Common myeloid progenitor, CD34-positive (primary cell): ENCODE measurements around the gene CCDC8.
"Not testable (repeated sequence)": the region's sequence is repeated elsewhere in the genome, so short reads cannot be mapped to it uniquely, and the experiment has no call there.

ENCODE experiments used
- CTCF ChIA-PET: fragments of 350-600 bp; sonication (Branson Sonifier 250); formaldehyde crosslinking; loops from one replicate; lab custom pipeline; 2021; ENCODE audit warnings: antibody characterized with exemption; lab: Charles Lee
- POLR2A ChIA-PET: fragments of 350-600 bp; sonication (Branson Sonifier 250); formaldehyde crosslinking; loops from one replicate; lab custom pipeline; 2021; ENCODE audit warnings: antibody characterized with exemption; lab: Charles Lee
- DNase-seq, 3 donors: peaks; one replicate each; pipeline versions ENCODE4 v3.0.0 to v3.0.0-alpha.2; 2013
- H3K27ac ChIP-seq, 2 experiments: 1 replicate in 1 of 2; 2 replicates in 1 of 2; pipeline ENCODE4 v1.7.0; 2013; ENCODE audit warnings: inconsistent platforms in 2 of 2, low read length in 2 of 2, mild to moderate bottlenecking in 2 of 2, low read depth in 1 of 2, moderate library complexity in 1 of 2; ENCODE audit not compliant: severe bottlenecking in 2 of 2, insufficient read depth in 1 of 2, poor library complexity in 1 of 2
- H3K27me3 ChIP-seq, 5 experiments: replicated peaks in 2 of 5; 1 replicate in 3 of 5; 2 replicates in 2 of 5; pipeline versions ENCODE4 v1.6.1 to v1.7.0; 2013; ENCODE audit warnings: low read length in 4 of 5, mild to moderate bottlenecking in 2 of 5, moderate library complexity in 2 of 5, inconsistent platforms in 1 of 5; ENCODE audit not compliant: insufficient read depth in 5 of 5, control insufficient read depth in 4 of 5
- H3K36me3 ChIP-seq, 4 experiments: 1 replicate in 2 of 4; 2 replicates in 2 of 4; pipeline versions ENCODE4 v1.6.1 to v1.7.0; 2013; ENCODE audit warnings: low read length in 3 of 4, control low read depth in 1 of 4, mild to moderate bottlenecking in 1 of 4; ENCODE audit not compliant: control insufficient read depth in 4 of 4, insufficient read depth in 4 of 4
- H3K4me1 ChIP-seq, 4 experiments: 1 replicate in 3 of 4; 2 replicates in 1 of 4; pipeline versions ENCODE4 v1.6.1 to v1.7.1; 2013; ENCODE audit warnings: low read length in 3 of 4, mild to moderate bottlenecking in 3 of 4, control low read depth in 1 of 4, inconsistent platforms in 1 of 4, moderate library complexity in 1 of 4; ENCODE audit not compliant: control insufficient read depth in 4 of 4, insufficient read depth in 4 of 4; ENCODE audit errors: control extremely low read depth in 1 of 4
- H3K4me3 ChIP-seq, 7 experiments: 1 replicate in 4 of 7; 2 replicates in 3 of 7; pipeline versions ENCODE4 v1.5.1 to v1.7.0; 2013; ENCODE audit warnings: mild to moderate bottlenecking in 7 of 7, low read length in 6 of 7, moderate library complexity in 6 of 7, inconsistent platforms in 2 of 7, low read depth in 2 of 7, control low read depth in 1 of 7; ENCODE audit not compliant: insufficient read depth in 4 of 7, control insufficient read depth in 1 of 7; ENCODE audit errors: extremely low read depth in 1 of 7
- H3K9me3 ChIP-seq, 5 experiments: 1 replicate in 4 of 5; 2 replicates in 1 of 5; pipeline versions ENCODE4 v1.6.1 to v1.7.1; 2013; ENCODE audit warnings: low read length in 4 of 5, mild to moderate bottlenecking in 2 of 5, inconsistent platforms in 1 of 5, low read depth in 1 of 5, moderate library complexity in 1 of 5; ENCODE audit not compliant: control insufficient read depth in 4 of 5, insufficient read depth in 2 of 5; ENCODE audit errors: control extremely low read depth in 1 of 5
- WGBS: methylation state at CpG from one replicate; pipeline ENCODE4 v1.1.5; 2013; ENCODE audit not compliant: insufficient coverage; 5-methylcytosine and 5-hydroxymethylcytosine counted together

CCDC8 gene

DNA sequence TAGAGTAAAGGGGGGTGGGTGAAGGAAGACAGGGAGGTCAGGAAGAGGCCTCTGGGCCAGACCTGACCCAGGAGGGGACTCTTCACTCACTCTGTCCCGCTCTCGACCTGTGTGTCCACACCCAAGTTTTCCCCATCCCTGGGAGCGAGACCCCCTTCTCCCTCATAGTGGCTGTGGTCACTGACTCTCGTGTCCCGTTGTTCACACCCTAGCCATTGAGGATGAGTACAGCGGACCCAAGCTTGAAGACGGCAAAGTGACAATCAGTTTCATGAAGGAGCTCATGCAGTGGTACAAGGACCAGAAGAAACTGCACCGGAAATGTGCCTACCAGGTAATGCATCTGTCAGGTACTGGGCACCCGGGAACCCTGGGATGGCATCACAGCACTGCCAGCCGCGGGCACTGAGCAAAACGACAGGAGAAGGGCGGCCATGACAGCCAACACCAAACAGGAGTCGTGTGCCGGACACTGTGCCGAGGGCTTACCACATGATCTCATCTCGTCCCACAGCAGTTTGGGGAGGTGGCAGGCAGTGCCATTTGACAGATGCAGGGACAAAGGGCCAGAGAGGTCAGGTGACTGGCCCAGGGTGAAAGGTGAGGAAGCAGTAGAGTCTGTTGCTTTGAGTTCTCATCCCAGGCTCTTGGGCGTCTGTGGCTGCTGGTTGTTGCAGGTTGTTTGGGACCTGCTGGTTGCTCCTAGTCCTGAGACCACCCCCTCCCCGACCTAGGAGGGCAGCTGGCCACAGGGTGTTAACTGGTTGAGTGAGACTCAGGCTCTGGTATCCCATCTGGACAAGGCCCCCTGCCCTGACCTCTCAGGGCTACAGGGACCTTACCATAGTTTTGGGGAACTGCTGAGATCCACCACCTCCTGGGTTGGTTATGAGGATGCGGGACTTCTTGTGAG lies 36.9 kb downstream of the CCDC8 start:
- no peak for DNase-seq
- no peaks in the 10 kb centered on the region for H3K9me3 ChIP-seq
- H3K36me3 ChIP-seq, result peaks cover 5 to 58% (median 35%) of the 10 kb centered on the region in 4 experiments
- H3K27ac ChIP-seq, result no peak overlapping the region
- CTCF ChIA-PET, result no interaction called here
- peaks cover 0 to 25% (median 11%) of the 10 kb centered on the region in 4 experiments for H3K4me1 ChIP-seq
- 98% methylated on average over 19 of the region's 20 CpGs for WGBS
- no peak overlapping the region for H3K4me3 ChIP-seq
- H3K27me3 ChIP-seq, result no peaks in the 10 kb centered on the region
- POLR2A ChIA-PET, result no interaction called here

DNA sequence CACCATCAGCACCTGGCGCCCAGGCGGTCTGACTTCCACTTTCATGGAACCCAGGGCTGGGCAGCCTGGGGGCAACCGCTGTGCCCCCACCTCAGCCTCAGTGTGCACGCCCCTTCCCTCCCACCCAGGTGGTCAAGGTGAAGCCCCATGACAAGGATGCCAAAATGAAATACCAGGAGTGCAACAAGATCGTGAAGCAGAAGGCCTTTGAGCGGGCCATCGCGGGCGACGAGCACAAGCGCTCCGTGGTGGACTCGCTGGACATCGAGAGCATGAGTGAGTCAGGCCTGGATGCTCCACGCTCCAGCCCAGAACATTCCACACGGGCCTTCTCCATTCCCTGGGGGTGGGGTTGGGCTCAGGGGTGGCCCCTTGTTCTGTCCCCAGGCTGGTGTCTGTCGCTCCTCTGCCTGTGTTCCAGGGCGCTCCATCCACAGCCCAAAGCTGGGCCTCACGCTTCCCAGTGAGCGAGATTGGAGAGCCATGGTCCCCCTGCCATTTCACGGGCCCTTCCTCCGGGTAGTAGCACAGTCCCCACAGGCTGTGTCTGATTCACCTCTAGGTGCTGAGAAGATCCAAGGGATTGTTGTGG lies 37.8 kb downstream of the CCDC8 start:
- CTCF ChIA-PET, POLR2A ChIA-PET, H3K27me3 ChIP-seq, H3K4me3 ChIP-seq, DNase-seq, H3K9me3 ChIP-seq, H3K27ac ChIP-seq: not testable (repeated sequence)
- H3K36me3 ChIP-seq, result peaks cover 5 to 56% (median 30%) of the 10 kb centered on the region in 4 experiments
- H3K4me1 ChIP-seq, result peaks cover 0 to 32% (median 17%) of the 10 kb centered on the region in 4 experiments
- WGBS, result 100% methylated on average over 9 of the region's 22 CpGs

DNA sequence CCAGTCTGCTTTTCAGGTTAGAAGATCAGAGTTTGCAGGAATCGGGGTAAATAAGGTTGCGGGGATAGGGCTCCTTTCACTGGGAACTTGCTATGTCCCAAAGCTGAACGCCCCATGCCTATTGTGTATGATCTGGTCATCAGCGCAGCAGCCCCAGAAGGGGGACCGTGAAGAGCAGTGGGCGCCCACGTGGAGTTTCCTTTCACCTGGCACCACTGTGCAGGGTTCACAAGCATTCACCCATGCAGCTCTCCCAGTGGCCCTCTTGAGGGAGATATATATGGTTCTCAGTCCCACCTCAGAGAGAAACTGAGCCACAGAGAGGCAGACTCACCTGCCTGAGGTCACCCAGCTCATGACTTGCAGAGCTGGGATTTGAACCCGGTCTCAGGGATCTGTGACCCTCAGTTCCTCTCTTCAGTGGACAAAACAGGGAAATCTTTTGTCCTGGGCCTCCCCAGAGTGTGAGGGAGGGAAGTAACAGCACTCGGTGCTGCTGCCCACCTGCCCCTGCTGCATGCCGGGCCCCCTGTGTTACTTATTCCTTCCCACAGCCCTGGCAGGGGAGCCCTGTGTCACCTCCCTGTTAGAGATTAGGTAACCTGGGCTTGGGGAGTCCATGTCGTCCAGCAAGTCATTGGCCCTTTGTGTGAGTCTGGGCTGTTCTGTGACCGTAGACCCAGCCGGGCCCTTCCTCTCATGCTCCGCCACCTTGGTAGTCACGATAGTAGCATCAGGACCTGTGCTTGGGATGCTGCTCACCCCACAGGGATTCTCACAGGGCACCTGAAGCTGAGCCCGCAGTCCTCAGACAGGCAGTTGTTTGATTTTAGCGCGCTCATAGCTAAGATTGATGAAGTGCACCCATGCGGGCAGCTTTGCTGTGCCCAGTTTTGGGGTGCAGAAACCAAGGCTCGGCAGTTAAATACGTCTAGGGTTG lies 38.6 kb downstream of the CCDC8 start:
- Histone ChIP-seq H3K27me3 (no peaks in the 10 kb centered on the region), H3K36me3 (peaks cover 5 to 56% (median 27%) of the 10 kb centered on the region in 4 experiments), H3K9me3 (no peaks in the 10 kb centered on the region), H3K4me1 (peaks cover 0 to 32% (median 17%) of the 10 kb centered on the region in 4 experiments), H3K27ac (no peak overlapping the region), H3K4me3 (no peak overlapping the region)
- 95% methylated on average over 20 of the region's 21 CpGs for WGBS
- ChIA-PET POLR2A (no interaction called here), CTCF (no interaction called here)
- DNase-seq, result no peak

DNA sequence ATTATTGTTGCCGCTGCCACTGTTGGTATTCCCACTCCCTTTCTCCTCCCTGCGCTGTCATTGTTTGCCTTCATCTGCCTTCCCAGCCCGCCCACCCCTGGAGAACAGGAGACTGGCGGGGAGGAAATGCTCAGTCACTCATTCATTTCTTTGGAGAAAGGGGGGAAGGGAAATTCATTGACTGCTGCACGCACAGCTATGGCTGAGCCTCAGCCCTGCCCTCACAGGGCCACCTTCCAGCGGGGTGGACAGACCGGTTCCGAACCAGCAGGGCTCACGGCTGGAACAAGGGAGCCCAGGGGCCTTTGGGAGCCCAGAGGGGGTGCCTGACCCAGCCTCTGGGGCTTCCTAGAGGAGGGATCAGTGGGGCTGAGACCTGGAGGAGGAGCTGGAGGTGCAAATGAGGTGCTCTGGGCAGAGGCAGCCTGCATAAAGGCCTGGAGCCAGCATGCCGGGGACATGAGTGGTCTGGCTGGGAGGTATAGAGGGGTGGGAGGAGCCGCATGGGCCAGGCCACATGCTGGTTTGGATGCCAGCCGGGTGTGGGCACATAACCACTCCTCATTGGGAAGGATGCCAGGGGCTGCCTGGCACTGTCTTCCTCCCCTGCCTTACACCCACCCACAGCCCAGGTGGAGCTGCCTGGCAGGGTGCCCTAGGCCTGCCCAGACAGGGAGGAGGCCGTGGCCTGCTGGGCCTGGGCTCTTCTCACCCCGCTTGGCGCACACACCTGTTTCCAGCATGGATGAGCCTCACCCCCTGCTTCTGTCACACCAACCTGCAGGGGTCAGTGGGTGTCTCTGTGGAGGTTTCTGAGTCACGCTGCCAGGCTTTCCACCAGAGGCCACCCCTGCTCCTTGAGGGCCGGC lies 39.6 kb downstream of the CCDC8 start:
- CTCF ChIA-PET, result no interaction called here
- H3K4me3 ChIP-seq, result peak overlapping the region in 1 of 7 experiments; percentile 34

DNA sequence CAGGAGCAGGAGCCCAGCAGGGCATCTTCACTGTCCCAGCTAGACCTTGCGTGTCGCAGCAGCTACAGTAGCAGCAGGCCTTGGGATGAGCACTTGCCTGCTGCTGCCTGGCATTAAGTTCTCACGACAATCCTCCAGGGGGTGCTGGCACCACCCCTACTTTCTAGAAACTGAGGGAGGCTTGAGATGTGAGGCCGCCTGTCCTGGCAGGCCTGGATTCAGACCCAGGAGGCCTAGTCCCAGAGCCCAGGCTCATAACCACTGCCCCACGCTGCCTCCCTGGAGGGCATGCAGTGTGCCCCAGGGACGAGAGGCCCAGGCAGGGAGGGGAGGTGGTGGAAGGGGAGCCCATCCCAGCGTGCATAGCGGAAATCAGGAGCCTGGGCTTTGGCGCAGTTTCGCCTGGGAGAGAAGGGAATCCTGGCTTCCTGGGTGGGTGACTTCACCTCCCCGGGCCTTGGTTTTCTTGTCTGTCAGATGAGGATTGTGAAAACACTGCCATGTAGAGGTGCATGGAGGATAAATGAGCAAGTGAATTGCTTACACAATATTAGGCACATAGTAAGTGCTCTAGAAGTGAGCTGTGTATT lies 40.4 kb downstream of the CCDC8 start:
- DNase-seq, result no peak
- H3K27ac ChIP-seq, result no peak overlapping the region
- no peaks in the 10 kb centered on the region for H3K27me3 ChIP-seq
- H3K9me3 ChIP-seq, result no peaks in the 10 kb centered on the region
- CTCF ChIA-PET, result interaction anchor here (1.3 kb wide), 1 partner anchor 23 kb away, joined by 4 read pairs; no protein-coding TSS in a partner anchor
- no peak overlapping the region for H3K4me3 ChIP-seq
- peaks cover 0 to 32% (median 17%) of the 10 kb centered on the region in 4 experiments for H3K4me1 ChIP-seq
- POLR2A ChIA-PET, result no interaction called here
- peaks cover 2 to 55% (median 22%) of the 10 kb centered on the region in 4 experiments for H3K36me3 ChIP-seq
- WGBS, result 90% methylated on average over 3 of the region's 11 CpGs

More for the DNA sequence above, 39.6 kb downstream of the CCDC8 start:
- Histone ChIP-seq H3K36me3 (peaks cover 5 to 53% (median 24%) of the 10 kb centered on the region in 4 experiments), H3K27me3 (no peaks in the 10 kb centered on the region), H3K9me3 (no peaks in the 10 kb centered on the region), H3K27ac (no peak overlapping the region), H3K4me1 (peaks cover 0 to 32% (median 17%) of the 10 kb centered on the region in 4 experiments)
- WGBS, result 51% methylated on average over 9 of the region's 17 CpGs
- POLR2A ChIA-PET, result no interaction called here
- peak; percentile 36 to 87 (median 83) for DNase-seq
